Activated CD4-positive, alpha-beta T cell treated with anti-CD3 and anti-CD28 coated beads, Interleukin-2, Interleukin-6, amounts not matched to agents 100 ng/mL and 50 ng/mL, durations not matched to agents 16 hours and 8 hours (primary cell): ENCODE results near the gene OR7A17.

ENCODE experiments used
- DNase-seq: peaks from one replicate; pipeline ENCODE4 v3.0.0-alpha.2; 2020

OR7A17 gene

DNA sequence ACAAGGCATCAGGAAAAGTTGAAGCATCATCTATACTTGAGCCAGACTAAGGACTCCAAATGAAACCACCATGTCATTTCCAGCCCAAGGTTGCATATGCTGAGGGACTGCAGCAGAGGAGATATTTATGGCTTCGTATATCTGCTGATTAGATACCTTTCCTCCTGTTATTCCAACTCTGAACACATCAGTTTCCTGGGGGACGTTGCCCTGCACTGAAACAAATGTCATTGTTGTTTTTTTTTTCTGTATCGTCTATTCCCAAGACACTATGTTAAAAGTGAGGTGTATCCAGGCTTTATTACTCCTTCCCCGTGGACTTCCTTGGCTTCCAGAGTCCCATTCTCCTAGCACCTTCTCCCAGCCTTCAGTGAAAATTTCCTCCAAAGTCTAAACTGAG, at the start of gene OR7A17:
TSS of gene OR7A17 (minus strand) at position 101 of the 400 bp plus-strand sequence. CDS start 4,777 bp downstream, outside the sequence.
- no peak for DNase-seq

DNA sequence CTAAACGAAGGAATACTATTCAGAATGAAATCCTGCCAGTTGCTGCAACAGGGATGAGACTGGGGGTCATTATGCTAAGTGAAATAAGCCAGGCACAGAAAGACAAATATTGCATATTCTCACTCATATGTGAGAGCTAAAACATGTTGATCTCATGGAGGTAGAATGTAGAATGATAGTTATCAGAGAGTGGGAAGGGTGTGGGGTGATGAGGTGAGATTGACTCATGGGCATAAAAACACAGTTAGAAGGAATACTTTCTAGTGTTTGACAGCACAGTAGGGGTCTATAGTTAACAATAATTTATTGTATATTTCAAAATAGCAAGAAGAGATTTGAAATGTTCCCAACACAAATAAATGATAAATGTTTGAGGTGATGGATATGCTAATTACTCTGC, 47.6 kb upstream of the OR7A17 start:
- DNase-seq: no peak

DNA sequence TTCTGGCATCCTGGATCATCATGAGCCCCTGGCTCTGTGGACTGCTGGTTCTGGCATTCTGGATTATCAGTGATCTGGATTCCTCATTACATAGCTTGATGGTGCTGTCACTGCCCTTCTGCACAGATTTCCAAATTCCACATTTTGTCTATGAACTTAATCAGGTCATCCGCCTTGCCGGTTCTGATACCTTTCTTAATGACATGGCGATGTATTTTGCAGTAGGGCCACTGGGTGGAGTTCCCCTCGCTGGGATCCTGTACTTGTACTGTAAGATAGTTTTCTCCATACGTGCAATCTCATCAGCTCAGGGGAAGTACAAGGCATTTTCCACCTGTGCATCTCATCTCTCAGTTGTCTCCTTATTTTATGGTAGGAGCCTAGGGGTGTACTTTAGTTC, 30.9 kb upstream of the OR7A17 start:
- no peak for DNase-seq

DNA sequence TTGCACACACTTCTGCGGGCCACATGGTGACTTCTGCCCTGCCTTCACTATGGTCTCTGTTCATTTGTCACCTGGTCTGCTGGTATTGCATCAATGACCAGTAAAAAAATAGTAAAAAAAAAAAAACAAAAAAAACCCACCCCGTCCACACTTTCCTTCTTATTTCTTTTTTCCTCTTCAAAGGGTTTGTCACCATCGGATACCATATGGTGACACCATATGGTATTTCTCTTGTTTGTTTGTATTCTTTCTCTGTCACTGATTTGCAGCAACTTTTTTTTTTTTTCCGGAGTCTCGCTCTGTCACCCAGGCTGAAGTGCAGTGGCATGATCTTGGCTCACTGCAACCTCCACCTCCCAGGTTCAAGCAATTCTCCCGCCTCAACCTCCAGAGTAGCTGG, 29.2 kb upstream of the OR7A17 start:
- no peak for DNase-seq

DNA sequence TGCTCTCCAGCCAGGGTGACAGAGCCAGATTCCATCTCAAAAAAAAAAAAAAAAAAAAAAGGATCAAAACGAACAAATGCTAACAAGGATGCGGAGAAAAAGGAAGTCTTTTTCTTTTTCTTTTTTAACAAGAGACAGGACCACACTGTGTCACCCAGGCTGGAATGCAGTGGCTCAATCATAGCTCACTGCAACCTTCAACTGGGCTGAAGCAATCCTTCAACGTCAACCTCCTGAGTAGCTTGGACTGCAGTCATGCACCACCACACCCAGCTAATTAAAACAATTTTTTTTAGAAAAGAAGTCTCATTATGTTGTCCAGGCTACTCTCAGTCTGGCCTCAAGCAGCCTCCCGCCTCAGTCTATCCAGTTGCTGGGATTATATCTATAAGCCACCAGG, 20.8 kb upstream of the OR7A17 start:
- DNase-seq: no peak

DNA sequence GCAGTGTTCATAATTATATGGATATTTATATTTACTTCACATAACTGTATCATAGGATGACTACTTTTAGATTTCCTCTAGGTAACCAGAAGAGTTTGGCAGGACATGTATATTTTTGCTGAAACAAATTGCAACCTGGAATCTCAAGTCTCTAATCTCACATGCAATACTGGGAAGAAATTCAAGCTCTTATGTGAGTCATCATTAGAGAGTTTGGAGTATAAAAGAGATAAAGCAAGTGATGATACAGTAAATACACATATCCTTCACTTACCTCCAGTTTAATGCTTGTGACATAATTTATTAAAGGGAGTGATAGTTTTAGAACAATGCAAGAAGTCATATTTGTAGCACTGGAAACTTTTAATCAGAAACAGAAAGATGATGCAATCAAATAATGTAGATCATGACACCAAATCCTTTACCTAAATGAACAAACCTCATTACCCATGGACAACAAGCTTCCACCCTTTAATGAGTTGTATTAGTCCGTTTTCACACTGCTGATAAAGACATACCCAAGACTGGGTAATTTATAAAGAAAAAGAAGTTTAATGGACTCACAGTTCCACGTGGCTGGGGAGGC, 15.8 kb upstream of the OR7A17 start:
- DNase-seq: no peak

DNA sequence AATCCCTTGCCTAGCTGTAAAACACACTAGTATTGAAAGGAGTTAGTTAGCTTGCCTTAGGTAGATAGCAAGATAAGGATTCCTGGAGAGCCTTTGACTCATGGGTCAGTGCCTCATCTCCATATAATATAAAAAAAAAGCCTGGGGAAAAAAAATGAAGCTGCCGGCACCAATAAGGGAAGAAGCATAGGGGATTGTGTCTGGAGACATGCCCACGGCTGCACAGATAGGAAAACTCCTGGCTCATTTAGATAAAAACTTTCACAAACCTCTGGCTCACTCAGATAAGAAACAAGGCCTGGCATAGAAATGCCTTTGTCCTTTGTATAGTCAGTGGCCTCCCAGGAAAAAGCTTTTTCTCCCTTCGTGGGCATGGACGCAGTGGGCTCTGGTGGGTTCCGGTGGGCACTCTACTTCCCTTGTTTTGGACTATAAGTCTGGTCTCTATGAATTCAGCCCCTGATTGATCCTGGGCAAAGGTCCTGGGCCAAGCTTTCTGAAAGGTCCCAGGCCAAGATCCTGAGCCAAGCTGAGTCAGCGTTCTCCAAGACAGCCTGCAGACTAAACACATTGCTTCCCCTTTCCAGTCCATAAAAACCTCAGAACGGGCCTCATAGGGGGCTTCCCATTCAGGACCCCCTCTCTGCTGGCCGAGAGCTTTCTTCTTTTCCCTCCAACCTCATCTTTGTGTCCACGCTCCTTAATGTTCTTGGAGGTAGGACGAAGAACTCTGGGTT, 4.9 kb upstream of the OR7A17 start:
- no peak for DNase-seq

DNA sequence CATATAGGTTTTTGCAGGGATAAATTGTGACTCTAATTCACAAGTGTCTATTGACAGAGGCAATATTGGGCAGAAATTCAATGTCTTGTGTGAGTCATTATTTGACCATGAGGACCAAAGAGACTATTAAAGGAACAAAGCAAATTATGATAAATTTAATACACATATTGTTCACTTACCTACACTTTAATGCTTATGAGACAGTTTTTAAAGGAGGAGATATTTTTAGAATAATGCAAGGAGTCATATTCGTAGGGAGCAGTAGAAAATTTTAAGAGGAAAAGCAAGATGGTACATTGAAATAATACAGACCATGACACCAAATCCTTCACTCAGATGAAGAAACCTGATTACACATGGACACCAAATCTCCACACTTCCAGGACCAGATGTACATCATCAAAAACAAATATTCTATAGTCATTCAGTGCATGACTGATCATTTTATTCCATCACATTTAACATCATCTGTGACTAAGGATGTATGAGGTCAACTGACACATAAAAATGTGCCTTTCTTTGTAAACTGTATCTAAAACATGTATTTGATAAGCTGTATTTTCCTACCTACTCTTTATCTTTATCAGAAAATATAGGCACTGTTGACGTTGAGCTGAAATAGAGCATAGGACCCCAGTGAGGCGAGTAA, 4.2 kb upstream of the OR7A17 start:
- DNase-seq: no peak

DNA sequence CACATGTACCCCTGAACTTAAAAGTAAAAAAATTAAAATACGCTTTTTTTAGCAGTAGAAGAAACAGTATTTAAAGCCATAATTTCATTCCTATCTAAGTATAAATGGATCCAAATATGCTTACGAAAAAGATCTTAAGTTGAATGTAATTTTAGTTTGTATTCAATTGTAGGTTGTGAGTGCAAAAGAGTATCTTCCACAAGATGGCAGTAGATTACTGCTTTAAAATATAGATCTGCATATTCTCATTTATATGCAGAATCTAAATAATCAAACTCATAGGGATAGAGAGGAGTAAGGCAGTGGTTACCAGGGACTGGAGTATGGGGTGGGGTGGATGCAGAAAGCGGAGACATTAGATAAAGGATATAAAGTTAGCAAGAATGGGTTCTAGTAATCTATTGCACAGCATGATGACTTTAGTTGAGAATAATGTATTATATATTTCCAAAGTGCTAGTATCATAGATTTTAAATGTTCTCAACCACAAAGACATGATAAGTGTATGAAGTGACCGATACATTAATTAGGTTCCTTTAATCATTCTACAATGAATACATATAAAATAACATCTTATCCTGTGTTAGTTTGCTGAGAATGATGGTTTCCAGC, 14.2 kb downstream of the OR7A17 start:
- peak; percentile 7 for DNase-seq

DNA sequence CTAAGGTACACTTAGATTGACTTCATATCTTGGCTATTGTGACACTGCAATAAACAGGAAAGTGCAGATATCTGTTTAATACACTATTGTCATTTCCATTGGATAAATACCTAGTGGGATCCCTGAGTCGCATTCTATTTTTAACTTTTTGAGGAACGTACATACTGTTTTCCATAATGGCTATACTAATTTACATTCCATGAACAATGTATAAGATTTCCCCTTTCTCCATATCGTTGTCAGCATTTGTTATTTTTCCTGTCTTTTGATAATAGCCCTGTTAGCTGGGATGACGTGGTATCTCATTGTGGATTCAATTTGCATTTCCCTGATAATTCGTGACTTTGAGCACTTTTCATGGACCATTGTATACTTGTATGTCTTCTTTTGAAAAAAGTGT, 17.4 kb downstream of the OR7A17 start:
- no peak for DNase-seq

DNA sequence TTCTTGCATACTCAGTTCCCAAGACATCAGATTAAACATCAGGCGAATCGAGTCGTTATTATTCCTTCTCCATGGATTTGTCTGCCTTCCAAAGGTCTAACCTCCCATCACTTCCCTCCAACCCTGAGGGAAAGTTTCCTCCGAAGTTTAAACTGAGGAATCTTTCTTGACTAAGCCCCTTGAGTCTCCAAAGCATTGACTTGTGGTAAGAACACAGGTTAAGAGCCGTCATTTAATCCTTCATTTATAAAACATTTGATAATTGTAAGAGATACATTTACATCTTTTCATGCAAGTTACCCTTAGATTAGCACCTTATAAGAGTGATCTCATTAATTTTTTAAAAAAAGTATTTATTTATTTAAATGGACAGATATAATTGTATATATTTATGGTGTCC, 37.1 kb downstream of the OR7A17 start, which contains the start of gene OR7A10:
TSS of gene OR7A10 (minus strand) at position 101 of the 400 bp plus-strand sequence. CDS start 7,045 bp downstream, outside the sequence.
- DNase-seq: no peak

DNA sequence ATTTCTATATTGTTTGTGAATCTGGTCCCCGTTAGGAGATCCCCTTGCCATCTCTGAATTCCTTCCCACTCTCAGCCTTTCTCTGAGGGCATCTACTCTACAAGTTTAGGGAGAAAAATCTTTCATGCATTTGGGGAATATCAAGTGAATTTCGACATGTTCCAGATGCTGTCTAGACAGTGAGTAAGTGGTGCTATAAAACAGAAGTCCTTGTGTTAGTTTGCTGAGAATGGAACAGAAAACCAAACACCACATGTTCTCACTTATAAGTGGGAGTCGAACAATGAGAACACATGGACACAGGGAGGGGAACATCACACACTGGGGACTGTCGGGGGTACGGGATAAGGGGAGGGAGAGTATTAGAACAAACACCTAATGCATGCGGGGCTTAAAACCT, 42.4 kb downstream of the OR7A17 start:
- DNase-seq: no peak

DNA sequence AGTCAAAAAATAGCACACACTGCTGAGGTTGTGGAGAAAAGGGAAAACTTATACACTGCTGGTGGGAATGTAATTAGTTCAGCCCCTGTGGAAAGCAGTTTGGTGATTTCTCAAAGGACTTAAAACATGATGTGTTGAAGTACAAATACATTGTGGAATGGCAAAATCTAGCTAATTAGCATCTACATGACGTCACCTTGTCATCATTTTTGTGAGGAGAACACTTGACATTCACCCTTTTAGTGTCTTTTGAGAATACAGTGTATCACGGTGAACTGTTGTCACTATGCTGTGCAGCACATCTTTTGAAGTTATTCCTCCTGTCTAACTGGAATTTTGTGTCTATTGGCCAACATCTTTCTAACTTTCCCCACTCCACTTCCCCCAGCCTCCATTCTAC, 42.8 kb downstream of the OR7A17 start:
- no peak for DNase-seq

DNA sequence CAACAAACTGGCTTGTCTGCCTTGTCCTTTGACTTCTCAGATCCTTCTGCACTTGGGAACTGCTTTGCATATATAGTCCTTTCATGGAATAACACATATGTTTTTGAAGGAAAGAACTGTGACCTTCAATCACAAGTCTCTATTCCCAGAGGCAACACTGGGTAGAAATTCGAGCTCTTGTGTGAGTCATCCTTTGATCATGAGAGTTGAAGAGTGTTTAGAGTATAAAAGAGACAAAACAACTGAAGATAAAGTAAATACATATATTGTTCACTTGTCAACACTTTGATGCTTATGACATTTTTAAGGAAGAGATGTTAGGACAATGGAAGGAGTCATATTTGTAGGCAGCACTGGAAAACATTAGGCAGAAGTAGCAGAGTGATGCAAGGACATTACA, 45.7 kb downstream of the OR7A17 start:
- no peak for DNase-seq

DNA sequence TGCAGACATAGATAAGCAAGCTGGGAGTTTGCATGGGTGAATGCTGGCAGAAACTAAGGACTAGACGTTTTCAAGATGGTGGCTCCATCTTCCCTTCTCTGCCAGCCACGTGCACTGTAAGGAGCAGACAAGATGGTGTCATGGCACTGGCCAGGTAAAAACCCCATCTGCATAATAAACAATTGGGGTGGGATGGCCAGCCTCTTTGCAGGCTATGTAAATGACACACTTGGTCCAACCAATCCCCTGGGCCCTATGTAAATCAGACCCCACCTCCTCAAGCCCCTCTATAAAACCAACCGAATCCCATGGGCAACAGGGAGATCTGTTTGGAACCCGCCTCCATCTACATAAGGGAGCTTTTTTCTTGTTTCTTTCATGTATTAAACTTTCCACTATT, 48.5 kb downstream of the OR7A17 start:
- no peak for DNase-seq

DNA sequence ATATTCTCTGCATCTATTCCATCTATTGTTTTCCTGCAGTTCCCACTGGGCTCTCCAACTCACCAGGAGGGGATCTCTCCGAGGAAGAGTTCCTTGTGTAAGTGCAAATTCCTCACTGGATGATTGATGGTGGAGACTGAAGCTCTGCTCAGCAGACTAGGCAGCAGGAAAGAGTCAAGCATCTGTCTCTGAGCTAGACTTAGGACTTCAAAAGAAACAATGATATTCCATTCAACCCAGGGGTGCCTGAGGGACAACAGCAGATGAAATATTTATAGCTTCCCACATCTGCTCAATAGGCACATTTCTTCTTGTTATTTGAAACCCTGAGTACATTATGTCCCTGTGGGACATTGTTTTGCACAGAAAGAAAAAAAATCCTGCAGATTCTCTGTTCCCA, 50.9 kb downstream of the OR7A17 start, which contains the start of the genes OR7A5 and OR7C1:
TSS of gene OR7A5 (minus strand) at position 175 of the 400 bp plus-strand sequence. CDS start 6,944 bp downstream, outside the sequence.
TSS of gene OR7C1 (minus strand) at position 175 of the 400 bp plus-strand sequence. CDS start 35,049 bp downstream, outside the sequence.
- DNase-seq: no peak

DNA sequence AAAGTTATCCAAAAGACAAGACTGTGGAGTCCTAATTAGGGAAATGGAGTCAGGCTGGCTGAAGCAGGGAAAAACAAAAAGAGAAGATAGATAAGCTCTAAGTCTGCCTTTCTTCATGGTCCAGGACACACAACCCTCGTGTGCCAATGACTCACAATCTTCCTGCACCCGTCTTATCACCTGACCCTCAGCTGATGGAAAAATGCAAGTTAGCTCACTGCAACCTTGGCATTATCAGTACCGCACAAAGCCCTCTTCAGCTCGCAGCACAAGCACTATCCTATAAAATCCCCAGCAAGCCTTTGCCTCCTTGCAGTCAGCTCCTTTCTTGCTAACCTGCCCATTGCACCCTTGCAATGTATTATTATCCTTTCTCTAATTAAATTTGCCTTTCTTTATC, 55.2 kb downstream of the OR7A17 start:
- no peak for DNase-seq
